ENCODE data around the gene ADAMTSL2. TPM values are rescaled to one million over a fixed set of nuclear protein-coding genes. Genes with fewer than 3 reads are reported as not detected.
A peak's percentile ranks its signal among the peaks of the same experiment; 100 is the strongest.

Gene ADAMTSL2
- polyA plus RNA-seq, 6 donors from 2014 or later = not detected

DNA sequence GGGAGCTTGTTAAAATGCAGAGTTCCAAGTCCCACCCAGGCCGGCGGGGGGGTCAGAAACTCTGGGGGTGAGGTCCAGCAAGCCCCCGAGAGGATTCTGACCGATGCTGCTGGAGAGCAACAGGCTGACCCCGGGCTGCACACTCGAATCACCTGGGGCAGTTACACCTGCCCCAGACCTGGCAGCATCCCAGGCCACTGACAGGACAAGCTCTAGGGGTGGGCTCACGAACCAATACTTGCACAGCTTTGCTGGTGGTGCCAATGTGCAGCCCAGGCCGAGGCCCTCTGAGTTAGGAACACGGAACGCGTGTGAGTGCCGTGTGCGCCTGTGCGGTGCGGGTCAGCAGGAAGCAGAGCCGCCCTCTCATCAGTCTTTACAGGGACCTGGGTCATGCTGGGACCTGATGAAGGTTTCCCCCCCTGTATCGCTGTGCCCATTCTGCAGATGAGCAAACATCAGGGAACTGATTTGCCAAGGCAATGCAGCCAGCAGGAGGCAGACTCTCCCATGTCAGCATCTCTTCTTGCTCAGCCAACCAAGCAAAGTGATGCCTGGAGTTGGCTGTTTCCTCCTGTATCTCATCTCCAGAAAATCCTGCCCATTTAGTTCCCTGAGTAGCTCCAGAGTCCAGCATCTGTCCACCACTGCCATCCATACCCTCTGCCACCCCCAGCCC is 58.4 kb downstream of the ADAMTSL2 start:
- Mint-ChIP-seq H3K4me1 (peaks cover 0 to 5% (median 0%) of the 10 kb centered on the region in 3 donors), H3K9me3 (peaks cover 13 to 24% (median 19%) of the 10 kb centered on the region in 7 donors), H3K27ac (peak overlapping the region in 1 of 6 donors; percentile 50), H3K27me3 (peaks cover 9 to 34% (median 27%) of the 10 kb centered on the region in 3 donors), H3K4me3 (no peak overlapping the region), H3K36me3 (peaks cover 9 to 13% of the 10 kb centered on the region in 2 donors)
- ATAC-seq (ENCODE audit: low read depth in 2 of 2) (no peak), DNase-seq (no peak)

DNA sequence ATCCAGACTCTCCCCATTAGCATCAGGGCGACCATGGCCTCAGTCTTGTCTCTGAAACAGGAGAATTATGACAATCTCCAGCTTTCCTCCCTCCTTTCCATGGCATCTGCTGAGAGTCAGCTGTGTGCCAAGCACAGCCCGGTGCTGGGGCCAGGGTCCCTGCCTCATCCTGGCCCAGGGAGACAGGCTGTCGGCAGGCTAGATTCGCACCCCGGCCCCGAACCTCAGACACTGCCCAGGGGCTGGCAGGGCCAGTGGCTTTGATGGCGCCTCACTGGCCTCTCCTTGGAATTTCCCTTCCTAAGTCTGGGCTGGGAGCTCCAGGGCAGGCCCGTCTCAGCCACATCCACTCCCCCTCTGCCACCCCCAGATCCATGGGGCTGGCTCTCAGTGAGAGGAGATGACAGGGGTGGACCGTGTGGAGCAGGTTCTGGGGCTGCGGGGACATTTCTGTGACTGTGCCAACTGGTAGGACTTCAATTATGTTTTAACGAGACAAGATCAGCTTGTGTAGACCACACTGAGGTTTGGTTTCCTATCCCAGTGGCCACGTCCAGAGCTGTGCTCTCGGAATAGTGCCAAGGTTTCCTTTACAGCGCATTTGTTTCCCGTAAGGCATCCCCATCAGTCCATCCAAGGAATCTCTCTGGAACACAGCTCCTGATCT is 59.2 kb downstream of the ADAMTSL2 start:
- no peak for DNase-seq
- ATAC-seq (ENCODE audit: low read depth in 2 of 2) = no peak

DNA sequence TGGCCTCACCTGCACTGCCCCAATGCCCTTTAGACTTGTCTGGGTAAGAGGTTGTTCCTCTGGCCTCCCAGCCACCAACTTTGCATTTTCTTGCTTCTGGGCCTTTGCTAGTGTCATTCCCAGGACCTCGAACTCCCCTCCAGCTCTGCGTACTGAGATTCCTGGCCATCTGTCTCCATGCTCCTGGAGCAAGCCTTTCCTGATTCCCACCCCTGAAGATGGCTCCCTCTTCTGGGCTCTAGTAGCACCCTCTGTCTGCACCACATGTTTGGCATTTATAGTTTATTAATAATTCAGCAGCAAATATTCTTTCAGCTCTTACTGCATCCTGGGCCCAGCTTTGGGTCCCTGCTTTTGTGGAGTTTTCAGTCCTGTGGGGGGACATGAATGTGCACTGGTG is 59.8 kb downstream of the ADAMTSL2 start:
- DNase-seq (no peak), ATAC-seq (ENCODE audit: low read depth in 2 of 2) (no peak)
- no peak overlapping the region for H3K4me3 Mint-ChIP-seq
- peaks cover 0 to 5% (median 0%) of the 10 kb centered on the region in 3 donors for H3K4me1 Mint-ChIP-seq
- H3K9me3 Mint-ChIP-seq = peaks cover 10 to 30% (median 23%) of the 10 kb centered on the region in 7 donors
- H3K27ac Mint-ChIP-seq = no peak overlapping the region
- H3K27me3 Mint-ChIP-seq = peaks cover 4 to 34% (median 27%) of the 10 kb centered on the region in 3 donors
- peaks cover 9 to 16% of the 10 kb centered on the region in 2 donors for H3K36me3 Mint-ChIP-seq

More for the DNA sequence above, 59.2 kb downstream of the ADAMTSL2 start:
- Mint-ChIP-seq H3K4me1 (peaks cover 0 to 5% (median 0%) of the 10 kb centered on the region in 3 donors), H3K4me3 (no peak overlapping the region), H3K36me3 (peaks cover 9 to 16% of the 10 kb centered on the region in 2 donors), H3K9me3 (peaks cover 10 to 30% (median 23%) of the 10 kb centered on the region in 7 donors), H3K27ac (peak overlapping the region in 1 of 6 donors; percentile 57), H3K27me3 (peaks cover 4 to 34% (median 27%) of the 10 kb centered on the region in 3 donors)

DNA sequence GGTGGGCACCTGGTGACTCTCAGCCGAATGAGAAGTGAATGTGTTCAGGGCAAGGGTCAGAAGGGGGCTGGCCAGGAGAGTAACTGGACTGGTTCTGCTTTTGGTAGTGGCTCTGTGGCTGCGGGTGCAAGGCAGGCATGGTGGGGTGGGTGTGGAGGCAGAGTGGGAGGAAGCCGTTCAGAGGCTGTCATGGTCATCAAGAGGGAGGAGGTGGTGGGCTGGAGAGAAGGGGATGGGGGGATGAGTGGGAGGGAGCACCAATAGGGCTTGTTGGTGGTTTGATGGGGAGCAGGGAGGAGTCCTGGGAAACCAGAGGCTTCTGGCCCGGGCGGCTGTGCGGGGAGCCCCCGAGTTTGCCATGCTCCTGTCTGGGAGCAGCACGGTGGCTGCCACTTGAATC is 61.4 kb downstream of the ADAMTSL2 start:
- H3K27me3 Mint-ChIP-seq = peaks cover 4 to 29% (median 27%) of the 10 kb centered on the region in 3 donors
- H3K4me3 Mint-ChIP-seq = no peak overlapping the region
- H3K36me3 Mint-ChIP-seq = peaks cover 9 to 16% of the 10 kb centered on the region in 2 donors
- H3K4me1 Mint-ChIP-seq = no peaks in the 10 kb centered on the region
- no peak for DNase-seq
- no peak overlapping the region for H3K27ac Mint-ChIP-seq
- peaks cover 10 to 30% (median 23%) of the 10 kb centered on the region in 7 donors for H3K9me3 Mint-ChIP-seq
- ATAC-seq (ENCODE audit: low read depth in 2 of 2) = no peak

DNA sequence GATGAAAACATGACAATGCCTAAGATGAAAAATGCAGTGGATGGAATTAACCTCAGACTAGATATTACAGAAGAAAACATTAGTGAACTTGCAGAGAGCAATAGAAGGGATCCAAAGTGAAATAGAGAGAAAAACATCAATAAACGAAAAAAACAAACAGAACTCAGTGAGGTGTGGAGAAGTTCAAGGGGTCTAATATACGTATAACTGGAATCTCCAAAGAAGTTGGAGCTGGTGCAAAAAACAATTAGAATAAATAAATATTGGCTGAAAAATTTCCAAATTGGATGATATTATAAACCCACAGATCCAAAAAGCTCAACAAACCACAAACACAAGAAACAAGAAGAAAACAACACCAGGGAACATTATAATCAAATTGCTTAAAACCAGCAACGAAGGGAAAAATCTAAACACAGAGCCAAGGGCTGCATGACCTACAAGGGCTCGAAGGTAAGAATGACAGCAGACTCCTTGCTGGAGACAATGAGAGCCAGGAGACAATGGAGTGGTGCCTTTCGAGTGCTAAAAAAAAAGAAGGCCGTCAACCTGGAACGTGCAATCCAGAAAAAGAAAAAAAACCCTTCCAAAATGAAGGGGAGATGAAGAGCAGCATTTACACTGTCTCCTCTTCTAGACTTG is 62.9 kb downstream of the ADAMTSL2 start:
- Mint-ChIP-seq H3K9me3 (peaks cover 10 to 30% (median 23%) of the 10 kb centered on the region in 7 donors), H3K27ac (no peak overlapping the region), H3K4me1 (no peaks in the 10 kb centered on the region), H3K4me3 (peak overlapping the region in 1 of 8 donors; percentile 2), H3K27me3 (peaks cover 4 to 37% (median 27%) of the 10 kb centered on the region in 3 donors), H3K36me3 (peaks cover 9 to 16% of the 10 kb centered on the region in 2 donors)
- DNase-seq (no peak), ATAC-seq (ENCODE audit: low read depth in 2 of 2) (no peak)

DNA sequence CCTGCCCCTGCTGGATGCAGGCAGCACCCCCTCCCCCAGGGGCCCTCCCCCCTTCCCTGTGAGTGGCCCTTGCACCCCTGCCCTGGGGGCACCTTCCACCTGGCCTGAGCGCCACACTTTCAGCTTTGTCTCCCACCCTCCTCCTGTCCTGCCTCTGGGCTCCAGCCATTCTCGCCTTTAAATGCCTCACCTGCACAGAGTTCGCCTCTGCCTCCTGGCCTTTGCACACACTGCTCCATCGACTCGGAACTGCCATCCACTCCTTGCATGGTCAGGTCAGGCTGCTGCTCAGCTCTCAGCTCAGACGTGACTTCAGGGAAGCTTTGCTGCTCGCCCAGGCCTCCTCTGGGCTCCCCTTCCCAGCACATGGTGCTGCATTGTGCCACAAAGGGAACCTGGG is 64.5 kb downstream of the ADAMTSL2 start:
- peaks cover 5 to 39% (median 22%) of the 10 kb centered on the region in 3 donors for H3K27me3 Mint-ChIP-seq
- H3K4me3 Mint-ChIP-seq = no peak overlapping the region
- H3K36me3 Mint-ChIP-seq = peaks cover 9 to 16% of the 10 kb centered on the region in 2 donors
- DNase-seq (no peak), ATAC-seq (ENCODE audit: low read depth in 2 of 2) (no peak)
- H3K27ac Mint-ChIP-seq = no peak overlapping the region
- peaks cover 0 to under 1% (median 0%) of the 10 kb centered on the region in 3 donors for H3K4me1 Mint-ChIP-seq
- peaks cover 10 to 30% (median 23%) of the 10 kb centered on the region in 7 donors for H3K9me3 Mint-ChIP-seq

DNA sequence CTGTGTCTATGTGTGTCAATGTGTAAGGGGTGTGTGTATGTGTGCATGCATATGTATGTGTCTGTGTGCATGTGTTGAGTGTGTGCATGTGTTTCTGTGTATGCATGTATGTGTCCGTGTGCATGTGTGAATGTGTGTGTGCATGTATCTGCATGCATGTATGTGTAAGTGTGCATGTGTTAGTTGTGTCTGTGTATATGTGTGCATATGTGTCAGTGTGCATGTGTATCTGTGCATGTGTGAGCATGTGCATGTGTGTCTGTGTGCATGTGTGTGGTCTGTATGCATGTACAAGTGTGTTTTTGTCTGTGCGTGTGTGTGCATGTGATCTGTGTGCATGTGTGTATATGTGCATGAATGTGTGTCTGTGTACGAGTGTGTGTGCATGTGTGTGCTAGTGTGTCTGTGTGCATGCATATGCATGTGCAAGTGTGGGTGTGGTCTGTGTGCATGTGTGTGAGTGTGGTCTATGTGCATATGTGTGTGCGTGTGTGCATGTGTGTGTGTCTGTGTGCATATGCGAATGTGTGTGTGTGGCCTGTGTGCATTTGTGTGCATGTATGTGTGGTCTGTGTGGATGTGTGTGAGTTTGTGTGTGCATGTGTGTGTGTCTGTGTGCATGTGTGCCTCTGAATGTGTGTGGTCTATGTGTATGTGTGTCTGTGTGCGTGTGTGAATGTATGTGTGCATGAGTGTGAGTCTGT is 65.1 kb downstream of the ADAMTSL2 start:
- H3K36me3 Mint-ChIP-seq = peaks cover 9 to 16% of the 10 kb centered on the region in 2 donors
- peaks cover 10 to 25% (median 20%) of the 10 kb centered on the region in 7 donors for H3K9me3 Mint-ChIP-seq
- no peak overlapping the region for H3K27ac Mint-ChIP-seq
- ATAC-seq (ENCODE audit: low read depth in 2 of 2) (no peak), DNase-seq (no peak)
- no peak overlapping the region for H3K4me3 Mint-ChIP-seq
- peaks cover 7 to 40% (median 24%) of the 10 kb centered on the region in 3 donors for H3K27me3 Mint-ChIP-seq
- peaks cover 2 to 7% (median 6%) of the 10 kb centered on the region in 3 donors for H3K4me1 Mint-ChIP-seq

DNA sequence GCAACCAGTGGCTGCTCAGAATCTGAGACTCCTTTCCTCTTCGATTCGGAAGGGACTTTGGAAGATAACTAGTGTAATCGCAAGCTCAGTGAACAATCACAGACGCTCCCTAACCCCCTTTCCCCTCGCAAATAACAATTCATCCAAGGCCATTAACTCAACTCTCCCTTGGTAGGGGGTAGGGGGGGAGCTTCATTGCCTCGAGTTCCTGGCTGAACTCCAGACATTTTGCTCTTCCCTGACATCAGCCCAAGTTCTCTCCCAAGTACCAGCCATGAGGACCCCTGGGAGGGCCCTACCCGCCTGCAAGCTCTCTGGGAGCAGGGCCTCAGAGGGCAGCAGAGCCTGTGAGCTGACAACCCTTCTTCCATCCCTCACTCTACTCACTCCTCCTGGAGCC is 66.2 kb downstream of the ADAMTSL2 start:
- Mint-ChIP-seq H3K36me3 (peaks cover 9 to 16% of the 10 kb centered on the region in 2 donors), H3K27ac (no peak overlapping the region), H3K4me1 (peaks cover 4 to 10% (median 10%) of the 10 kb centered on the region in 3 donors), H3K27me3 (peaks cover 11 to 38% (median 25%) of the 10 kb centered on the region in 3 donors), H3K4me3 (no peak overlapping the region), H3K9me3 (peaks cover 8 to 24% (median 20%) of the 10 kb centered on the region in 7 donors)
- DNase-seq = no peak
- no peak for ATAC-seq (ENCODE audit: low read depth in 2 of 2)

DNA sequence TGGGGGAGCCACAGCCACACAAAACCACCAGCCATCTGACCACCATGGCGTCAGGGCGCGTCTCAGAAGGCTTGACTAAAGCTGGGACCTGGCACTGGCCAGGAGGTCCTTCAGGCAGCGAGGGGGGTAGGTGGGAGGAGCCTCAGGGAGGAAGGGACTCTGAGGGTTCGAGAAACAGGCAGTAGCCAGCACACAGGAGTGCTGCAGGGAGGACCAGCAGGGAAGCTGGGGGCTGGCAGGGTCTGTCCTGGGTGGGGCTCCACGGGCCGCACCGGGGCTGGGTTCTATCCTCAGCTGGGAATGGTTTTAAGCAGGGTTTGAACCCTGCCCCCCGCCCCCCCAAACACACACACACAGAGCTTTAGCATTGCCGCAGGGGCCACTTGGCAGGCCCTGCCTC is 67.2 kb downstream of the ADAMTSL2 start:
- DNase-seq = no peak
- Mint-ChIP-seq H3K27me3 (peaks cover 12 to 38% (median 33%) of the 10 kb centered on the region in 3 donors), H3K36me3 (peaks cover 9 to 14% of the 10 kb centered on the region in 2 donors), H3K4me3 (no peak overlapping the region), H3K9me3 (peaks cover 8 to 17% (median 15%) of the 10 kb centered on the region in 7 donors), H3K4me1 (peaks cover 4 to 10% (median 10%) of the 10 kb centered on the region in 3 donors), H3K27ac (no peak overlapping the region)
- ATAC-seq (ENCODE audit: low read depth in 2 of 2) = no peak

DNA sequence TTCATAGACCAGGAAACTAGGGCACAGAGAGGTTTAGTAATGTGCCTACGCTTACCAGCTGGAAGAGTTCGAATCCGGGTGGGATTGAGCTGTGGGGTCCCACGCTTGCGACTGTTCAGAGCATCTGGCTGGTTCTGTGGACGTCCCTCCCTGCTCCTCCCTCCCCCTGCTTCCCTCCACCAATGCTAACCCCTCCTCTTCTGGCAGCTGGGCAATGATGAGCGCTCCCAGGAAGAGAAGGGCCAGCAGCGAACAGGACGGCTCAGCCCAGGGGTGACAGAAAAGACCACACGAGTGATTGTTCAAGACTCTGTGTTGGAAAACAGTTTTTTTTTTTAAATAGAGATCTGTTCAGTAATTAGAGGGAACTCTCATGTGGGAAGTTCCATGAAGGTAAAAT is 67.8 kb downstream of the ADAMTSL2 start:
- ATAC-seq (ENCODE audit: low read depth in 2 of 2) (no peak), DNase-seq (no peak)
- H3K27ac Mint-ChIP-seq = no peak overlapping the region
- H3K27me3 Mint-ChIP-seq = peaks cover 17 to 38% (median 38%) of the 10 kb centered on the region in 3 donors
- H3K9me3 Mint-ChIP-seq = peaks cover 3 to 13% (median 10%) of the 10 kb centered on the region in 7 donors
- peaks cover 4 to 10% (median 10%) of the 10 kb centered on the region in 3 donors for H3K4me1 Mint-ChIP-seq
- H3K36me3 Mint-ChIP-seq = peaks cover 5 to 9% of the 10 kb centered on the region in 2 donors
- no peak overlapping the region for H3K4me3 Mint-ChIP-seq

DNA sequence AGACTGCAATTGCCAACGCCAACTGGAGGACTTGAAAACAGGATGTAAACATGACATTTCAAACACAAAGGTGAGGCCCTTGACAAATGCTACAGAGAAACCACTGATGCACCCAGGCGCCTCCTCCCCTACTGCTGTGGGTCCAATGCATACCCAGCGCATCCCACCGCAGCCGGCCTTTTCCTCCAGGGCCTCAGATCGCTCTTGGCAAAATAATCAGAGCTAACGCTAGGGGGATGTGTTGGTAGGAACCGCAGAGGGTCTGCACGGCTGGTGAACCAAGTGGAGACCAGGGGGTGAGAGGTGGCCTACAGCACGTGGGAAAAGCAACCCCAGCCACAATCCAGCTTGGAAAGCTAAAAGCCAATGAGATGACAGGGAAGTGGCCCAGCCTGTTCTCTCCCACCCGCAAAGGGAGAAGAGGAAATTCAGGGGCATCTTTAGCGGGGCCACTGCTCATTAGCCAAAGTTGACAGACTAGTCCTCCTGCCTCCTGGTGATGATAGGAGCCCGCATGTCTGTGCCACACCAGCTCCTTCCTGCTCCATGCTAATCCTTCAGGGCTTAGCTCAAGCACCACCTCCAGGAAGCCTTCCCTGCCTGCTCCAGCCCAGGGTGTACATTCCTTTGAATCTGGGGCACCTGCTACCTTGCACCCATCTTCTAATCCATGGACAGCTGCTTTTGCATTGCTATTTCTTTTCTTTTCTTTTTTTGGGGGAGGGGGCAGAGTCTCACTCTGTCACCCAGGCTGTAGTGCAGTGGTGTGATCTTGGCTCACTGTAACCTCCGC is 68.8 kb downstream of the ADAMTSL2 start:
- peaks cover 21 to 49% (median 44%) of the 10 kb centered on the region in 3 donors for H3K27me3 Mint-ChIP-seq
- ATAC-seq (ENCODE audit: low read depth in 2 of 2) = no peak
- peak overlapping the region in 1 of 6 donors; percentile 56 for H3K27ac Mint-ChIP-seq
- H3K36me3 Mint-ChIP-seq = no peaks in the 10 kb centered on the region
- peaks cover 0 to 3% (median 0%) of the 10 kb centered on the region in 7 donors for H3K9me3 Mint-ChIP-seq
- peaks cover 4 to 10% (median 10%) of the 10 kb centered on the region in 3 donors for H3K4me1 Mint-ChIP-seq
- no peak overlapping the region for H3K4me3 Mint-ChIP-seq
- DNase-seq = no peak

DNA sequence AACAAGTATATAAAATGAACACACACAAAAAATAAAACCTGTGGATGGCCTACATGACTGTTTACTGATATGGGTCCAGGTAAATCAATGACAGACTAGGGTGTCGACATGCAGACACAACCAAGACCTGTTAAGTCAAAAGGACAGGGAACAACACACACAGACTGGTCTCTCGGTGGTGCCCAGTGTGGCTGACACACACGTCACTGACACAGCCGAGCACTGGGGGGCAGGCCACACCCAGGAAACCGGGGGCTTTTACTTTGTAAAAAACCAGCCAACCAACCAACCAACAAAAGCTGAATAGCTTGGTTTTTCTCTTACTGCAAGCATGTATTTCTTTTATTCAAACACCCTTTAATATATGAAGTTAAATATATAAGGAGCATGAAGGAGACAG is 69.7 kb downstream of the ADAMTSL2 start:
- DNase-seq = peak; percentile 10

More for the DNA sequence above, 69.7 kb downstream of the ADAMTSL2 start:
- peaks cover 0 to 2% (median 0%) of the 10 kb centered on the region in 7 donors for H3K9me3 Mint-ChIP-seq
- no peaks in the 10 kb centered on the region for H3K36me3 Mint-ChIP-seq
- peak overlapping the region in 1 of 8 donors; percentile 30 for H3K4me3 Mint-ChIP-seq
- peak in 1 of 2 donors; percentile 48 for ATAC-seq (ENCODE audit: low read depth in 2 of 2)
- H3K4me1 Mint-ChIP-seq = peaks cover 4 to 10% (median 10%) of the 10 kb centered on the region in 3 donors
- peaks cover 23 to 53% (median 47%) of the 10 kb centered on the region in 3 donors for H3K27me3 Mint-ChIP-seq
- H3K27ac Mint-ChIP-seq = peak overlapping the region in 1 of 6 donors; percentile 12

Data from naive B cell (primary cell).